OCI-LY7 (cell line): Measurements from ENCODE around the gene NCKAP5L. TPM values are rescaled to one million over a fixed set of nuclear protein-coding genes. Genes with fewer than 3 reads are reported as not detected.

ENCODE experiments used
- BruUV-seq: library from RNA; stranded (reverse); fragments of 400-500 nt; replicated peaks from 2 replicates; lab custom pipeline; 2021; lab: Mats Ljungman, UMichigan
- CTCF ChIA-PET: fragments of 300-600 bp; sonication (Branson Sonifier 250); formaldehyde crosslinking; loops from one replicate; lab custom pipeline; 2022; ENCODE audit warnings: antibody characterized with exemption; ENCODE audit not compliant: unreplicated experiment; lab: Charles Lee
- POLR2A ChIA-PET: fragments of 300-600 bp; sonication (Branson Sonifier 250); formaldehyde crosslinking; loops from one replicate; lab custom pipeline; 2022; ENCODE audit warnings: antibody characterized with exemption; lab: Charles Lee
- DNase-seq: peaks from one replicate; pipeline ENCODE4 v3.0.0-alpha.2; 2015; ENCODE audit warnings: low spot score
- H2AFZ ChIP-seq: fragments of 200-600 bp; sonication (generic), shearing (Covaris generic); 2 replicates; pipeline ENCODE4 v1.6.1; 2014; ENCODE audit warnings: mild to moderate bottlenecking, antibody characterized with exemption, low read length, moderate library complexity
- H3K27ac ChIP-seq: fragments of 200-600 bp; sonication (generic); 2 replicates; pipeline ENCODE4 v1.5.1; 2014; ENCODE audit warnings: mixed run types, low read depth, mild to moderate bottlenecking, moderate library complexity, low read length, inconsistent platforms; ENCODE audit not compliant: poor library complexity, severe bottlenecking
- H3K36me3 ChIP-seq: fragments of 200-600 bp; sonication (generic); 2 replicates; pipeline ENCODE4 v1.6.1; 2014; ENCODE audit warnings: mild to moderate bottlenecking, antibody characterized with exemption, low read length, moderate library complexity, mixed read lengths; ENCODE audit not compliant: insufficient read depth
- H3K4me1 ChIP-seq: fragments of 200-600 bp; sonication (generic); 2 replicates; pipeline ENCODE4 v1.5.1; 2014; ENCODE audit warnings: mild to moderate bottlenecking, low read length; ENCODE audit not compliant: insufficient read depth, poor library complexity, severe bottlenecking
- H3K4me2 ChIP-seq: fragments of 200-600 bp; sonication (generic); 2 replicates; pipeline ENCODE4 v1.6.1; 2014; ENCODE audit warnings: mild to moderate bottlenecking, low read length
- H3K4me3 ChIP-seq: fragments of 200-600 bp; sonication (generic); 2 replicates; pipeline ENCODE4 v1.5.1; 2014; ENCODE audit warnings: mild to moderate bottlenecking, low read depth, low read length; ENCODE audit not compliant: poor library complexity, severe bottlenecking
- H3K79me2 ChIP-seq: fragments of 200-600 bp; sonication (generic); 2 replicates; pipeline ENCODE4 v1.6.1; 2016; ENCODE audit warnings: low read depth, mild to moderate bottlenecking, low read length, moderate library complexity, mixed read lengths; ENCODE audit not compliant: insufficient read depth
- H3K9me2 ChIP-seq: fragments of 200-600 bp; sonication (generic); 2 replicates; pipeline ENCODE4 v1.6.1; 2016; ENCODE audit warnings: mild to moderate bottlenecking, low read length, mixed read lengths; ENCODE audit not compliant: insufficient read depth
- H3K9me3 ChIP-seq: fragments of 200-600 bp; sonication (generic); 2 replicates; pipeline ENCODE4 v1.6.1; 2014; ENCODE audit warnings: mild to moderate bottlenecking, mixed run types, low read length, mixed read lengths
- H4K20me1 ChIP-seq: fragments of 200-600 bp; sonication (generic); 2 replicates; pipeline ENCODE4 v1.6.1; 2014; ENCODE audit warnings: mild to moderate bottlenecking, antibody characterized with exemption, low read length, moderate library complexity, mixed read lengths; ENCODE audit not compliant: insufficient read depth
- EZH2phosphoT487 ChIP-seq: fragments of 200-600 bp; sonication (generic); IDR thresholded peaks from 2 replicates; pipeline ENCODE4 v1.6.1; 2018; ENCODE audit warnings: low read depth, borderline replicate concordance, mild to moderate bottlenecking, mixed run types, antibody characterized with exemption, low read length, moderate library complexity, mixed read lengths
- intact Hi-C: fragments of 100-400 bp; cut with micrococcal nuclease; formaldehyde crosslinking; loops from one replicate; pipeline ENCODE4 v1.10.0; 2022; ENCODE audit not compliant: unreplicated experiment
- total RNA-seq, 2 experiments: library from RNA; depleted of rRNA in 1 of 2; stranded (reverse); fragments of >200 nt in 1 of 2; shearing (Covaris generic) in 1 of 2; gene quantifications; 2 replicates each; pipeline ENCODE4 v1.2.3, GENCODE V29; 2014 to 2022
- TF ChIP-seq, protein P1 (sequence below): fragments of 200-600 bp; sonication (generic); conservative IDR thresholded peaks from 2 replicates; pipeline ENCODE4 v1.5.1; 2014; ENCODE audit warnings: mild to moderate bottlenecking, antibody characterized with exemption, low read length, moderate library complexity, mixed read lengths

The NCKAP5L gene
- total RNA-seq, 2 experiments from 2014 or later = 4.6 to 12.2 TPM

DNA sequence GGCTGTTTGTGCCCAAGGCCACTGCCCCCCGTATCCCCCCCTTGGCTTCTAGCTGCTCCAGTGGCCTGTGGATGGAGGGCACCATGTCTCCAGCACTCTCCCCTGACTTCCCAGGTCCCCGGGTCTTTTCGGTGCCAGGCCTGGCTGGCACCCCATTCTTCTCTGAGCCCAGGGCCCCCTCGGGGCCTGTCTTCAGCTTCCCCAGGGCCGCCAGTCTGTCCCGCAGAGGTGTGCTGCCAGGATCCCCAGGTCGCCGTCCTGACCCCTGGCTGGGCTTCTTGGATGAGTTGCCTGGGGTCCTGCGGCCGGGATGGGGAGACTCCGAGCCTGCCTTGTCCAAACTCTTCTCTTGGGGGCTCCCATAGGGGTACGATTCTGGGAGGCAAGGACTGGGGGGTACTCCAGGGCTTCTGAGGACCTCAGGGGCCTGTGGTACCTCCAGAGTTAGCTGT lies 32.5 kb downstream of the NCKAP5L start:
- no peak for TF ChIP-seq EZH2phosphoT487
- TF ChIP-seq, protein P1, sequence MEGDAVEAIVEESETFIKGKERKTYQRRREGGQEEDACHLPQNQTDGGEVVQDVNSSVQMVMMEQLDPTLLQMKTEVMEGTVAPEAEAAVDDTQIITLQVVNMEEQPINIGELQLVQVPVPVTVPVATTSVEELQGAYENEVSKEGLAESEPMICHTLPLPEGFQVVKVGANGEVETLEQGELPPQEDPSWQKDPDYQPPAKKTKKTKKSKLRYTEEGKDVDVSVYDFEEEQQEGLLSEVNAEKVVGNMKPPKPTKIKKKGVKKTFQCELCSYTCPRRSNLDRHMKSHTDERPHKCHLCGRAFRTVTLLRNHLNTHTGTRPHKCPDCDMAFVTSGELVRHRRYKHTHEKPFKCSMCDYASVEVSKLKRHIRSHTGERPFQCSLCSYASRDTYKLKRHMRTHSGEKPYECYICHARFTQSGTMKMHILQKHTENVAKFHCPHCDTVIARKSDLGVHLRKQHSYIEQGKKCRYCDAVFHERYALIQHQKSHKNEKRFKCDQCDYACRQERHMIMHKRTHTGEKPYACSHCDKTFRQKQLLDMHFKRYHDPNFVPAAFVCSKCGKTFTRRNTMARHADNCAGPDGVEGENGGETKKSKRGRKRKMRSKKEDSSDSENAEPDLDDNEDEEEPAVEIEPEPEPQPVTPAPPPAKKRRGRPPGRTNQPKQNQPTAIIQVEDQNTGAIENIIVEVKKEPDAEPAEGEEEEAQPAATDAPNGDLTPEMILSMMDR = no peak
- Histone ChIP-seq H3K79me2 (no peaks in the 10 kb centered on the region), H3K9me2 (no peaks in the 10 kb centered on the region), H3K4me3 (no peak overlapping the region), H3K36me3 (no peaks in the 10 kb centered on the region; the same call in 1 of the 2 replicates), H3K4me2 (no peak overlapping the region), H2AFZ (no peak overlapping the region), H4K20me1 (no peaks in the 10 kb centered on the region), H3K9me3 (no peaks in the 10 kb centered on the region), H3K4me1 (no peaks in the 10 kb centered on the region), H3K27ac (no peak overlapping the region)
- intact Hi-C loops = no loop called here
- no peak for DNase-seq
- BruUV-seq = no TSS peak
- POLR2A ChIA-PET = no interaction called here
- CTCF ChIA-PET = no interaction called here

DNA sequence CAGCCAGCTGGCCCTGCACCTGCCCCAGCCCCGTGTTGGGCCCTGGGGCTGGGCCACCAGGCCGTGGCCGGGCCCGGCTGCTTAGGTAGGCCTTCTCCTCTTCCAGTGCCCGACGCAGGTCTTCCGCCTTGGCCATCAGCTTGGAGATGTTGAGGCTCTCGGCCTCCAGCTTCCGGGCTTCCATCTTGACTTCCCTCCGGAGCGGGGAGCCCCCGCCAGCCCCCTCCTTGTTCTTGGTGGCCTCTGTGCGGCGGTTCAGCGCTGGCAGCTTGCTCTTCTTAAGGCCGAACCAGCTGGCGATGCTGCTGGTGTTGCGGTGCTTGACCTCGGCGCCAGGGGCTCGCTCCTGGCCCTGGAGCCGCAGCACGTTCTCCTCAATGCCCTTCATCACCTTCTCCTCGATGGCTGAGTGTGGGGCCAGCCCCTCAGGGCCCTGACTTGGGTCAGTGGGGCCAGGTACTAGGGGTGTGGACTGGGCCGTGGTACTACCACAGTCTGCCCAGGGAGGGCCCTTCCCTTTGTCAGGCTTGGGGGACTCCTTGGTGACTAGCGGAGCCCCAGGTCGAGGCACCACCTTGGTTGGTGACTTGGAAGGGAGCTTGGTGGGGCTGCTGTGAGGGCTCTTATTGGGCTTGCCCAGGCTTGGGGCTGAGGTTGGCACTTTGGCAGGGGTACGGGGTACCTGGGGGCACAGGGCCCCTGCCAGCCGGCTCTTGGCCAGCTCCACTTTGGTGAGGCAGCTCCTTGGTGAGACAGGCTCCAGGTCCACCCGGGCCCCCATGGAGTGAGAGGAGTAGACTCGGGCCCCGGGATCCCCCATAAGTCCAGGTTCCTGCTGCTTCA lies 33.2 kb downstream of the NCKAP5L start:
- Histone ChIP-seq H2AFZ (no peak overlapping the region), H3K4me1 (no peaks in the 10 kb centered on the region), H3K27ac (no peak overlapping the region), H3K36me3 (no peaks in the 10 kb centered on the region; the same call in 1 of the 2 replicates), H3K4me2 (no peak overlapping the region), H3K9me3 (no peaks in the 10 kb centered on the region), H3K79me2 (no peaks in the 10 kb centered on the region), H4K20me1 (no peaks in the 10 kb centered on the region), H3K4me3 (no peak overlapping the region), H3K9me2 (no peaks in the 10 kb centered on the region)
- intact Hi-C loops = no loop called here
- TF ChIP-seq EZH2phosphoT487 = no peak
- TF ChIP-seq, protein P1 = no peak
- no TSS peak for BruUV-seq
- DNase-seq = no peak
- ChIA-PET POLR2A (no interaction called here), CTCF (no interaction called here)

DNA sequence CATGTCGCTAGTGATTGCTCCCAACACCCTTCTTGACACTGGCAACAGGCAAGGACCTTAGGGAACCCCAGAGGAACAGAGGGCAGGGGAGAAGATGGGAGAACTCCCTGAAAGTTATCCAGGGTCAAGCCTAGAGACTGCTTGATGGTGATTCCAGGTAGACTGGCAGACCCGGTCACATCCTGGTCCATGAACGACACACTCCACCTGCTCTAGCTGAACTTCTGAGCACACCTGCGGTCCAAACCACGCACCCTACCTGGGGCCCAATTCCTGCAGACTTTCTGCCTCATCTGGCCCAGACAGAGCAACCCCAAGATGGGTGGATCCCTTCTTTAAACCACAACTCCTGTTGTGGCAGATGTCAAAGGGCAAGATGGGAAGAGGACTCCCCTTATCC lies 34.2 kb downstream of the NCKAP5L start:
- Histone ChIP-seq H2AFZ (no peak overlapping the region), H4K20me1 (no peaks in the 10 kb centered on the region), H3K4me2 (no peak overlapping the region), H3K79me2 (no peaks in the 10 kb centered on the region), H3K27ac (no peak overlapping the region), H3K9me3 (no peaks in the 10 kb centered on the region), H3K4me3 (no peak overlapping the region), H3K4me1 (no peaks in the 10 kb centered on the region), H3K36me3 (no peaks in the 10 kb centered on the region; the same call in 1 of the 2 replicates), H3K9me2 (no peaks in the 10 kb centered on the region)
- POLR2A ChIA-PET = no interaction called here
- DNase-seq = no peak
- CTCF ChIA-PET = no interaction called here
- intact Hi-C loops = no loop called here
- no peak for TF ChIP-seq EZH2phosphoT487
- TF ChIP-seq, protein P1 = no peak
- no TSS peak for BruUV-seq
